Stimulated activated naive CD8-positive, alpha-beta T cell treated with anti-CD3 and anti-CD28 coated beads, Interleukin-15, Interleukin-2, amounts not matched to agents 100 ng/mL and 50 ng/mL, for 24 hours (primary cell): ENCODE measurements around the gene CISTR.

ENCODE experiments used
- H3K27ac Mint-ChIP-seq: one replicate; pipeline ENCODE4 v1.8.0; 2021; ENCODE audit warnings: mild to moderate bottlenecking, mixed read lengths
- H3K27me3 Mint-ChIP-seq: one replicate; pipeline ENCODE4 v1.8.0; 2021; ENCODE audit warnings: mixed read lengths
- H3K36me3 Mint-ChIP-seq: one replicate; pipeline ENCODE4 v1.8.0; 2021; ENCODE audit warnings: low read depth, mixed read lengths
- H3K4me1 Mint-ChIP-seq: one replicate; pipeline ENCODE4 v1.8.0; 2021; ENCODE audit warnings: low read depth, mixed read lengths
- H3K4me3 Mint-ChIP-seq: one replicate; pipeline ENCODE4 v1.8.0; 2021; ENCODE audit warnings: mild to moderate bottlenecking, mixed read lengths
- H3K9me3 Mint-ChIP-seq: one replicate; pipeline ENCODE4 v1.8.0; 2021; ENCODE audit warnings: mixed read lengths

CISTR gene

GRCh38 chr12:53739214-53740129 is 12.3 kb downstream of the CISTR start:
- Mint-ChIP-seq H3K36me3 (no peaks in the 10 kb centered on the region), H3K27me3 (peaks cover 53% of the 10 kb centered on the region), H3K4me3 (peak overlapping the region; percentile 33), H3K9me3 (no peaks in the 10 kb centered on the region), H3K27ac (no peak overlapping the region), H3K4me1 (peaks cover 15% of the 10 kb centered on the region)

GRCh38 chr12:53738406-53739213 is 13.2 kb downstream of the CISTR start:
- H3K36me3 Mint-ChIP-seq, result no peaks in the 10 kb centered on the region
- peaks cover 51% of the 10 kb centered on the region for H3K27me3 Mint-ChIP-seq
- H3K4me1 Mint-ChIP-seq, result peaks cover 15% of the 10 kb centered on the region
- H3K4me3 Mint-ChIP-seq, result peak overlapping the region; percentile 42
- no peaks in the 10 kb centered on the region for H3K9me3 Mint-ChIP-seq
- H3K27ac Mint-ChIP-seq, result no peak overlapping the region

- no peaks in the 10 kb centered on the region for H3K36me3 Mint-ChIP-seq
- H3K4me3 Mint-ChIP-seq, result peak overlapping the region; percentile 42
- peaks cover 15% of the 10 kb centered on the region for H3K4me1 Mint-ChIP-seq
- H3K9me3 Mint-ChIP-seq, result no peaks in the 10 kb centered on the region
- no peak overlapping the region for H3K27ac Mint-ChIP-seq
- H3K27me3 Mint-ChIP-seq, result peaks cover 45% of the 10 kb centered on the region
Observed at GRCh38 chr12:53737951-53738405, 13.8 kb downstream of the CISTR start.

DNA sequence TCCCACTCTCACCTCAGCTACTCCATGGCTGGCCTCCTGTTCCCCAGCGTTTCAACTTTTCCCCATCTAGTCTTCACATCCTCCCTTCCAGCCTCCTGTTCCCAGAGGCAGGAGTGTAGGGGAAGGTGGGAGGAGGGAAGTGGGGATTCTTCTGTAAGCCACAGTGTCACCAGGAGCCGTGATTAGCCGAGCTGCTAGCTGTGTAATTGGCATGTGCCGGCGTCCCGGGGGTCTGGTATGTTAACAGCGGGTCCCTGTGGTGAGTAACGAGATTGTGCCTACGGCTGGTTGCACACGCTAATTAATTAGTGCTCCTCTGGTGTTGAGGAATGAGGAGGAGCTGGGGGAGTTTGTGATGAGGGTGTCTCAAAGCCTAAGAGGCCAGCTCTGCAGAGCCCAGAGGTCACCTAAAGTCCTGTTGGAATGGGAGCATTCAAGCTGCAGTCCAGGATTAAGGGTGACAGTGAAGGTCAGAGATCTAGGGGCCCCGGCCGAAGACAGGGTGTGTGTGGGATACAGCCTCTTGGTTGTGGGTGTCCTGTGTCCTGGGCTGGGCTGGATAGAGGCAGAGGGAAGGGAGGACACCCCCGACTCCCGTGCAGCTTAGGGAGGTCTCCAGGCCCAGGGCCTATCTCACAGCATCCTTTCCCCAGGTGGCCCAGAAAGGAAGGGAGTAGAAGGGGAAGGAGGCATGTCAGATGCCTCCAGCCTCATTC is 14.5 kb downstream of the CISTR start:
- H3K36me3 Mint-ChIP-seq, result no peaks in the 10 kb centered on the region
- H3K27ac Mint-ChIP-seq, result no peak overlapping the region
- H3K27me3 Mint-ChIP-seq, result peaks cover 39% of the 10 kb centered on the region
- H3K9me3 Mint-ChIP-seq, result no peaks in the 10 kb centered on the region
- H3K4me3 Mint-ChIP-seq, result no peak overlapping the region
- H3K4me1 Mint-ChIP-seq, result peaks cover 15% of the 10 kb centered on the region

- H3K4me1 Mint-ChIP-seq, result peaks cover 15% of the 10 kb centered on the region
- H3K9me3 Mint-ChIP-seq, result no peaks in the 10 kb centered on the region
- H3K36me3 Mint-ChIP-seq, result no peaks in the 10 kb centered on the region
- H3K27me3 Mint-ChIP-seq, result peaks cover 37% of the 10 kb centered on the region
- H3K27ac Mint-ChIP-seq, result no peak overlapping the region
- H3K4me3 Mint-ChIP-seq, result no peak overlapping the region
Observed at GRCh38 chr12:53736592-53736991, 15.2 kb downstream of the CISTR start.

- Mint-ChIP-seq H3K4me3 (no peak overlapping the region), H3K27ac (no peak overlapping the region), H3K9me3 (no peaks in the 10 kb centered on the region), H3K36me3 (no peaks in the 10 kb centered on the region), H3K4me1 (peaks cover 15% of the 10 kb centered on the region), H3K27me3 (peaks cover 37% of the 10 kb centered on the region)
Observed at GRCh38 chr12:53735556-53735955, 16.2 kb downstream of the CISTR start.

- peaks cover 34% of the 10 kb centered on the region for H3K27me3 Mint-ChIP-seq
Observed at GRCh38 chr12:53734425-53734824, 17.4 kb downstream of the CISTR start.

DNA sequence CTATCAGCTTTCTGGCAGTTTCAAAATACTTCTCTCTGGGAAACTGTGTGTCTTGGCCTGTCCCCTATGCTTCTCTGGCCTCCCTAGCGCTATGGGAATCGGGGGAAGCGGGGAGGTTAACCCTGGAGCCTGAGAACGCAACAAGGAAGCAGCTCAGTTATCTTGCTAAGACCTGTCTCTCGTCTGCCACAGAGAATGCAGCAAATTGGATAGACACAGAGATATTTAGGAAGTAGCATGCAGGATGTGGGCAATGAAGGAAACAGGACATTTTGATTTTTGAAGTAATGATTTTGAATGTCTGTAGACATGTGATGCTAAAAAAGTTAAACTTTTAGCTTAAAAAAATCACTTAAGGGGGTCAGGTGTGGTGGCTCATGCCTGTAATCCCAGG is 18.0 kb downstream of the CISTR start:
- H3K36me3 Mint-ChIP-seq, result no peaks in the 10 kb centered on the region
- no peaks in the 10 kb centered on the region for H3K9me3 Mint-ChIP-seq
- H3K4me1 Mint-ChIP-seq, result peaks cover 7% of the 10 kb centered on the region
- H3K4me3 Mint-ChIP-seq, result no peak overlapping the region
- no peak overlapping the region for H3K27ac Mint-ChIP-seq
- peaks cover 28% of the 10 kb centered on the region for H3K27me3 Mint-ChIP-seq

More at GRCh38 chr12:53734425-53734824, 17.4 kb downstream of the CISTR start:
- Mint-ChIP-seq H3K36me3 (no peaks in the 10 kb centered on the region), H3K4me1 (peaks cover 13% of the 10 kb centered on the region), H3K27ac (no peak overlapping the region), H3K4me3 (no peak overlapping the region), H3K9me3 (no peaks in the 10 kb centered on the region)

DNA sequence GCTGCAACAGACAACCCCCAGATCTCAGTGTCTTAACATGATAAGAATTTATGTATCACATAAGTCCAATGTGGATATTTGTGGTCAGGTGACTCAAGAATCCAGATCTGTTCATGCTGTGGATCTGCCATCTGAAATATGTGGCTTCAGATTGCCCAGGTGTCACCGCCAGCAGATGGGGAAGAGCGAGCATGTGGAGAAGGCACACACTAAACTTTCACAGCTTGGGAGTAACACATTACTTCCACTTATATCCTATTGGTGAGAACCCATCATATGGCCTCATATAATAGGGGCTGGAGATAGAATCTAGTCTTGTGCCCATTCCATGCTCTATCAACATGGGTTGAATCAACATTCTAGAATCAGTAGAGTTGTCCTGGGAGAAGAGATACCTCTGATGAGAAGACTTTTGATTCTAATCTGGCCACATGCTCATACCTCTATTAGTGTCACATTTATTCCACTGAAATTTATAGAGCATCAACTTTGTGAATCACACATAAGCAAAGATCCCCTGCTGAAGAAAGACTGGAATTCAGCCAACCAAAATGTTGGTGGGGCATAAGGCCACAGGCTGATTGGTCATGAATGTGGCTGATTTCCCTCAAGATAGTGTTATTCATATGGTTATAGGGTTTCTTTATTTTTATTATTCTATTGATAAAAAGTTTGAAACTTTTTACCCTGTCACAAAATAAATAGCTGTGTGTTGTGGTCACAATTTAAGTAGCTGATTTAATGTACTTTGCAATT is 18.6 kb downstream of the CISTR start:
- H3K4me3 Mint-ChIP-seq, result no peak overlapping the region
- peaks cover 4% of the 10 kb centered on the region for H3K4me1 Mint-ChIP-seq
- no peaks in the 10 kb centered on the region for H3K36me3 Mint-ChIP-seq
- H3K27me3 Mint-ChIP-seq, result peaks cover 25% of the 10 kb centered on the region
- no peak overlapping the region for H3K27ac Mint-ChIP-seq
- no peaks in the 10 kb centered on the region for H3K9me3 Mint-ChIP-seq

DNA sequence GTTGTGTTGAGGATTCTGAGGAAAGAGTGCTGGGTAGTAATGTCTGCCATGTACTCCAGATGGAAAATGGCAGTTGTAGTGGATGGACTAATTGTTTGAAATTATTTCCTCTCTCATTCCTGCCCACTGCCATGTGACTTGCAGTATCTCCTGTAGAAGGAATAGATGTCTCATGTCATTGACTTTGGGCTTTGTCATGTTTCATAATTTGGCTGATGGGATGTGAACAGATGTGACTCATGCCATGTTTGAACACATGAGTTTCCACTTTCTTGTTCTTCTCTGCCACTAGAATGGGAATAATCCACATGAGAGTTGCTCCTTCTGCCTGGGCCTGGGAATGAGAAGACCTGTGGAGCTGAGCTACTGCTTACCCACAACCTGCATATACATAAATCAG is 22.1 kb downstream of the CISTR start:
- H3K27ac Mint-ChIP-seq, result no peak overlapping the region
- H3K9me3 Mint-ChIP-seq, result no peaks in the 10 kb centered on the region
- no peaks in the 10 kb centered on the region for H3K36me3 Mint-ChIP-seq
- H3K27me3 Mint-ChIP-seq, result peaks cover 4% of the 10 kb centered on the region
- H3K4me1 Mint-ChIP-seq, result peaks cover 20% of the 10 kb centered on the region
- H3K4me3 Mint-ChIP-seq, result no peak overlapping the region

- peaks cover 20% of the 10 kb centered on the region for H3K4me1 Mint-ChIP-seq
- H3K9me3 Mint-ChIP-seq, result no peaks in the 10 kb centered on the region
- H3K36me3 Mint-ChIP-seq, result no peaks in the 10 kb centered on the region
- H3K27ac Mint-ChIP-seq, result peak overlapping the region; percentile 82
- peak overlapping the region; percentile 90 for H3K4me3 Mint-ChIP-seq
- no peaks in the 10 kb centered on the region for H3K27me3 Mint-ChIP-seq
Observed at GRCh38 chr12:53728206-53728605, 23.6 kb downstream of the CISTR start.

DNA sequence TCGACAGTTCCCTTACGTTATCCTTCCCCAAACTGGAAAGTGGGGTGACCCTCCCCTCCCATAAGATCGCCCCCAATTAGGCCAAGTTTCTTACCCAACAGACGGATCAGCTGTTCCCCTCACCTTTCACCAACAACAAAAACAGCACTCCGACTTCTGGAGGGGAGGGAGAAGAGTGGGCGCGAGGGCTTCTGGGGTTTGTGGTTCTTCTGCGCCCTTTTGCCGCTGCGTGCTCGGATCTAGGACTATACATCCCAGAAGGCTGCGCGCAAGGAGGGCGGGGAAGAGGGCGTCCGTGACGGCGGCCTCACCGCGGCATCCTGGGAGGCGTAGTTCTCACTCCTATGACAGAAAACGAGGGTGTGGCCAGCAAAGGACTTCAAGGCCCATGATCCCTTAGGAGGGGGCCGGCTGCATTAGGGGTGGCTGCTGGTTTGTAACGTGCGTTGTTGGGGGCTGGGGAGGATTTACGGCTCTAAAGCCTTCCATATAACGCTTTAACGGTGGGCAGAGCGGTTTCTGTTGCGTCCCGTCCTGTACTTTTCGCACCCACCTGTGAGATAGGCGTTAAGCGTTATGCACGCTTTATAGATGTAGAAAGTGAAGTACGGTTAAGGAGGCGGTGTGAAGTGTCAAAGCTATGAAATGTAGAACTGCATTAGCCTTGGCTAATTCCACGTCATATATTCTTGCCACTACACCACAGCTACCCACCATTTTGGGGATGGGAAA is 24.3 kb downstream of the CISTR start, which contains the start of gene CALCOCO1:
CALCOCO1 (minus strand) TSS at position 143 of the 732 bp plus-strand sequence. CDS start 2,210 bp downstream, outside the sequence.
- Mint-ChIP-seq H3K36me3 (no peaks in the 10 kb centered on the region), H3K27me3 (no peaks in the 10 kb centered on the region), H3K9me3 (no peaks in the 10 kb centered on the region), H3K4me1 (peaks cover 20% of the 10 kb centered on the region), H3K4me3 (peak within 1 kb of the TSS; percentile 90), H3K27ac (peak within 1 kb of the TSS; percentile 82)

DNA sequence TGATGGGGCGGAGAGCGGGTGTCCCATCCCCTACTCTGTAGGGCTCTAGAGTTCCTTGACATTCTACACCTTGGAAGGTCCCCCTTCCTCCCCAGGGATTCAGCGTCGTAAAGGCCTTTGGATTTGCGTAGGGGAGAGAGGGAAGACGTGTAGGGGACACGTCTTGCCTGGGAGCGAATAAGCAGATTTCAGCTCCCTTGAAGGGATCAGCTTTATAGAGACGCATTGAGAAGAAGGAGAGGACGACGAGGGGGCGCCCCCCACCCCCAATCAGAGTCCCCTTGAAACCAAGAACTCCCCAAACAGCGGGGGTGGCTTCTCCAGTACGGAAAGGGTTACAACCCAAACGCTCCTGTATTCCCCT is 24.9 kb downstream of the CISTR start:
- Mint-ChIP-seq H3K36me3 (no peaks in the 10 kb centered on the region), H3K9me3 (no peaks in the 10 kb centered on the region)

More for the DNA sequence above, 24.9 kb downstream of the CISTR start:
- Mint-ChIP-seq H3K4me1 (peaks cover 20% of the 10 kb centered on the region), H3K27me3 (no peaks in the 10 kb centered on the region), H3K27ac (peak overlapping the region; percentile 82), H3K4me3 (peak overlapping the region; percentile 90)
